ENCODE data around the gene RBM14. TPM values are rescaled to one million over a fixed set of nuclear protein-coding genes. Genes with fewer than 3 reads are reported as not detected.

RBM14 gene
- total and polyA plus RNA-seq, 7 donors = 10.8 to 54.0 (median 37.5) TPM

- 97 to 99% methylated on average over 6 of the region's 6 CpGs for WGBS, 2 donors
- intact Hi-C loops (cut with DNase I) = no loop called here
- no peaks in the 10 kb centered on the region for H3K27me3 ChIP-seq
- H3K9me3 ChIP-seq = no peaks in the 10 kb centered on the region
- no peak overlapping the region for H3K27ac ChIP-seq
- TF ChIP-seq POLR2AphosphoS5 (IDR thresholded peaks at IDR 0.05) (no peak), EP300 (IDR thresholded peaks at IDR 0.05) (no peak), CTCF (IDR thresholded peaks at IDR 0.05) (no peak), POLR2A (IDR thresholded peaks at IDR 0.05) (no peak)
- DNase-seq = no peak
- H3K4me1 ChIP-seq = peaks cover 0 to 38% (median 34%) of the 10 kb centered on the region in 4 donors
- H3K36me3 ChIP-seq = peaks cover 5 to 37% (median 14%) of the 10 kb centered on the region in 4 donors
- no peak overlapping the region for H3K4me3 ChIP-seq
These were observed 17.4 kb upstream of the RBM14 start for GRCh38 chr11:66598993-66599392.

GRCh38 chr11:66600219-66600618 is 16.2 kb upstream of the RBM14 start:
- no peak overlapping the region for H3K27ac ChIP-seq

GRCh38 chr11:66600631-66601233 is 15.7 kb upstream of the RBM14 start:
- no peak for DNase-seq
- no peak for TF ChIP-seq EP300 (IDR thresholded peaks at IDR 0.05)
- no peak for TF ChIP-seq POLR2AphosphoS5 (IDR thresholded peaks at IDR 0.05)
- TF ChIP-seq POLR2A (IDR thresholded peaks at IDR 0.05) = no peak
- TF ChIP-seq CTCF (IDR thresholded peaks at IDR 0.05) = no peak
- H3K27me3 ChIP-seq = no peaks in the 10 kb centered on the region
- H3K27ac ChIP-seq = no peak overlapping the region
- 84 to 89% methylated on average over 4 of the region's 4 CpGs for WGBS, 2 donors
- intact Hi-C loops (cut with DNase I) = no loop called here
- no peaks in the 10 kb centered on the region for H3K9me3 ChIP-seq
- H3K4me3 ChIP-seq = no peak overlapping the region
- peaks cover 11 to 55% (median 23%) of the 10 kb centered on the region in 4 donors for H3K36me3 ChIP-seq
- peaks cover 0 to 21% (median 17%) of the 10 kb centered on the region in 4 donors for H3K4me1 ChIP-seq

More at GRCh38 chr11:66600219-66600618, 16.2 kb upstream of the RBM14 start:
- DNase-seq = no peak
- Histone ChIP-seq H3K4me3 (no peak overlapping the region), H3K36me3 (peaks cover 9 to 49% (median 17%) of the 10 kb centered on the region in 4 donors), H3K9me3 (no peaks in the 10 kb centered on the region), H3K4me1 (peaks cover 0 to 26% (median 22%) of the 10 kb centered on the region in 4 donors), H3K27me3 (no peaks in the 10 kb centered on the region)
- no peak for TF ChIP-seq CTCF (IDR thresholded peaks at IDR 0.05)
- no peak for TF ChIP-seq EP300 (IDR thresholded peaks at IDR 0.05)
- no peak for TF ChIP-seq POLR2A (IDR thresholded peaks at IDR 0.05)
- no peak for TF ChIP-seq POLR2AphosphoS5 (IDR thresholded peaks at IDR 0.05)
- 86 to 94% methylated on average over 2 of the region's 2 CpGs for WGBS, 2 donors
- intact Hi-C loops (cut with DNase I) = no loop called here

- Histone ChIP-seq H3K27ac (peak overlapping the region in 1 of 4 donors; percentile 35), H3K4me1 (peaks cover 0 to 27% (median 25%) of the 10 kb centered on the region in 4 donors), H3K27me3 (no peaks in the 10 kb centered on the region), H3K36me3 (peaks cover 11 to 59% (median 27%) of the 10 kb centered on the region in 4 donors), H3K9me3 (no peaks in the 10 kb centered on the region), H3K4me3 (no peak overlapping the region)
- intact Hi-C loops (cut with DNase I) = no loop called here
- 95 to 96% methylated on average over 6 of the region's 6 CpGs for WGBS, 2 donors
- no peak for TF ChIP-seq EP300 (IDR thresholded peaks at IDR 0.05)
- TF ChIP-seq POLR2A (IDR thresholded peaks at IDR 0.05) = no peak
- no peak for TF ChIP-seq CTCF (IDR thresholded peaks at IDR 0.05)
- TF ChIP-seq POLR2AphosphoS5 (IDR thresholded peaks at IDR 0.05) = no peak
- no peak for DNase-seq
These were observed 13.4 kb upstream of the RBM14 start for GRCh38 chr11:66603072-66603471.

Measured in sigmoid colon (tissue), 7 donors.